ENCODE data around the gene THRAP3.
A peak's percentile ranks its signal among the peaks of the same experiment; 100 is the strongest.

The THRAP3 gene

DNA sequence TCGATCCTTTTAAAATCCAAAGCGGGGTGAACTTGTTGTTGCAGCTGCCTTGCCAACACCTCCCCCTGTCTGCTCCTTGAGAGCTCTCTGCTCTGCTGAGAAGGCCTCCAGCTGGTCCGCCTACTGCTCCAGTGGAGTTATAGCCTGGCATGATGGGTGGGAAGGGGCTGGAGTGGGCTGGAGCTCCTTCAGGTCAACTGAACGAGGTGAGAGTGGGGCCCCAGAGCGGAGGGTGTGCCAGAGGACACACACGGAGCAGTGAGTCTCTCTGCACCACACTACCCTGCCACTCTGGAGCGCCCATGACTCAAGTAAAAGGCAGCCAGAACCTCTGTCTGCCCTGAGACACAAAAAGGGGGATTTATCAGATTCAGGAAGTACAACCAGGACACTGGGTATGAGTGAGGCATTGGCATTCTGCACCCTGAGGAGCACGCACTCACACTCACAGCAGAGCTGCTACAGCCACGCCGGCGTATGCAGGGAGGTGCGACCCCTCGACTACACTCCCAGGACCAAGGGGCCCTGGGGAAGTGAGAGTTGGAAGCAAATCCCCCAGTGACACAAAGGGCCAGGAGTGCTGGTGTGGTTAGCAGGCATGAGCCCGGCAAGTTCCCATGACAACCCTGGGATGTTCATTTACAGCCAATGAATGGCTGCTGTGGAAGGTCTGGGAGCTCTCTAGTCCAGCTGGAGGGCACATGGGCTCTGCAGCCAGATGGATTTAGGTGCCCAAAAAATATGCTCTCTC, 127.2 kb downstream of the THRAP3 start:
- DNase-seq (ENCODE audit: low read depth in 2 of 2) = peak; percentile 38

DNA sequence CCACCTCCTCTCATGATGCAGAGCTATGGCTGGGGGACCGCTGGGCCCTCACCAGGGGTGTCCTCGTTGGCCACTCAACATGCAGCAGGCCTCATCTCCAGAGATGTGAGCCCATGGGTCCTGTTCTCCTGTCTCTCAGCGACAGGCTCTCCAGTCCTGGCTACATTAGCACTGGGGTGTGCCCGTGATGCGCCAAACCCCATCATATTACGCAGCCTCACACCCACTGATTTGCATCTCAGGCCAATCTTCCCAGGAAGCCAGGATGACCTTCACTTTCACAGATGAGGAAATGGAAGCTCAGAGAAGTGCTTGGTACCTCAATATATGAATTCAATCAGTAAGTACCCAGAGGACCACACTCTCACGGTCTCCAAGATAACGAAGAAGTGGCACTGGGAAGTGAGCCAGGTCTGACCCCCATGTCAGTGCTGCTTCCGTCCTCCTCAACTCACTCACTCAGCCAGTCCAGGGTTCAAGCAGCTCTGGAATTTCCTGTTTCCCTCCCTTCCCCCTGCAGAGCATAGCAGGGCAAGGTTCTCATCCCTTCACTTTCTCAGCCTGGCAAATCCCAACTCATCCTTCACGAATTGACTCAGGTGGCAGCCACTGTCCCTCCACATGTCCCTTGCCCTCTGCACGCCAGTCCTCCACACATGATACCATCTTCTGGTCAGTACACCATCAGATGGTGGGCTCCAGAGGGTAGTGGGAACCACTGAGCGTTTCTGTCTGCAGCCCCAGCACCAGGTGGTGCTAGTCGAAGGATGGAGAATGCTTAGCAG, 128.1 kb downstream of the THRAP3 start:
- DNase-seq (ENCODE audit: low read depth in 2 of 2) = no peak

DNA sequence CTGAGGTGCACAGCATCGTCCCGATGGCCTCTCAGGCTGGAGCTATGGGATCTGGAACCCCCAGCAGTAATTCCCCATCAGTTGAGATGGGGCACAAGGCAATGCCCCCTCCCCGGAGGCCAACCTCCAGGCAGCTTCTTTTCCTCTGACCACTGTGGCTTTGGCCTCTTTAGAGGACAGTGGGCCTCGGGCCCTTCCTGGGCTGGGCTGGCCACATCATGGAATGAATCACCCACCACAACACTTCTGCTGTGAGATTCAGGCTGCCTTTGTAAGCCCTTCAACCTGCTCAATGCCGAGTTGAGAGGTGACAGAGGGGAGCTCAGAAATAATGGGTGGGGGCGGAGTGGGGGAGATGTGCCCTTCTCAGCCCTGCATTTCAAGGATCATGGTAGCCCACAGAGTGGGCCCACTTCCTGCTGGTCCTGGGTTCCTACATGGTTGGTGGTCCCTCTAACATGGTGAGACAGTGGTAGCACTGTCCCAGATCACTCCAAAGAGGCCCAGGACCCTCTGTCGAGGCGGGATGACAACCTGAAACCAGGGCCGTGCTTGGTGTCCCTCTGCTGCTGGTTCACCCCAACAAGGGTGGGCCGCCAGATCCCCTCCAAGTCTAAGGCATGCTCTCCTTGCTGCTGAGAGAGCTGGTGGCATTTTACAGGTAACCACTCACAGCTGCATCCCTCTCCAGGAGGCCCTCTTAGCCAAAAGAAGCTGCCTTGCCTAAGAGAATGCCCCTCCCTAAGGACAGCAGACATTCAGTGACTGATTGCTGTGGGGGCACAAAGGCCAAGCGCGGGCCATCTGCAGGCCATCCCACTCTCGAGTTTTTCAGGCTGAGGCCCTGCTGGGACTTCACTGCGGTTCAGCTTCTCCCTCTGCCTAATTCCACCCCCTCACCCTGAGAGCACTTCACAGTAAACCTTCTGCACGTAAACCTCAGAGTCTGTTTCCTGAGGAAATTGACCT, 129.0 kb downstream of the THRAP3 start:
- no peak for DNase-seq (ENCODE audit: low read depth in 2 of 2)

DNA sequence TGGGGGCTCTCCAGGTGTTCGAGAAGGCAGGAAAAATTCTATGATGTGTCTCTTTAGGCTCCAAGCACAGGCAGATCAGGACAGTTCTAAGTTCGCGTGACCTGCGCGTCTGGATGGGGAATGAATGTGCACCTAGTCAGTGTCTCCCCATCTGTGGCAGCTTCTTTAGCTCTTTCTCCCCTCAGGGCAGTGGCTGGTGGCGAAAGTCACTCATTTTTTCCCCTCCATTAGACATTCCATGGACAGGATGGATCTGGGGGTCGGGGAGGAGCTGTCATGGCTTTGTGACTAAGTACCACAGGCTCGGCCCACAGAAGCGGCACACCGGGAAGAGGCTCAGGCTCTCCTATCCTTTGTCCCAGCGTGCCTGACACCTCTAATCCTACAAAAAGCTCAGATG, 130.2 kb downstream of the THRAP3 start:
- DNase-seq (ENCODE audit: low read depth in 2 of 2) = no peak

Measured in fibroblast of skin of left biceps (primary cell).